ENCODE data around the gene CFAP410. TPM values are rescaled to one million over a fixed set of nuclear protein-coding genes. Genes with fewer than 3 reads are reported as not detected.

CFAP410 gene
- total and polyA plus RNA-seq, 2 of the 13 experiments (the other 11 are each of a cell fraction or from before 2014, with no cell fraction given) = 8.0 to 20.1 TPM

GRCh38 chr21:44338971-44339910, at the start of gene CFAP410 (continued):
- TF ChIP-seq POLR2A (IDR thresholded peaks at IDR 0.05; ENCODE audit: insufficient read depth in 1 of 2, low read depth in 2 of 2, low read length in 2 of 2) (peak in 1 of 2 experiments; percentile 86; a peak in 2 of 4 replicates), KDM2A (CRISPR knock-in tag; IDR thresholded peaks at IDR 0.05; ENCODE audit: borderline replicate concordance, low read depth) (peak; percentile 95), ZNF781 (CRISPR knock-in tag; IDR thresholded peaks at IDR 0.05; ENCODE audit: borderline replicate concordance, not compliant biosample characterization) (no peak), PAWR (CRISPR knock-in tag; IDR thresholded peaks at IDR 0.05; ENCODE audit: borderline replicate concordance) (no peak), ZNF616 (CRISPR knock-in tag; IDR thresholded peaks at IDR 0.05; ENCODE audit: low read depth) (no peak), NR0B2 (CRISPR knock-in tag; IDR thresholded peaks at IDR 0.05) (peak; percentile 54; the same call in 1 of the 2 replicates), MAF1 (CRISPR knock-in tag; IDR thresholded peaks at IDR 0.05; ENCODE audit: borderline replicate concordance) (0 out of 2 replicates have a peak, but pooled peaks have one; percentile 69), ZNF7 (CRISPR knock-in tag; IDR thresholded peaks at IDR 0.05) (no peak), HDAC1 (CRISPR knock-in tag; IDR thresholded peaks at IDR 0.05) (peak; percentile 99), BATF2 (CRISPR knock-in tag; IDR thresholded peaks at IDR 0.05) (no peak), PITX1 (CRISPR knock-in tag; IDR thresholded peaks at IDR 0.05) (no peak), HNRNPK (IDR thresholded peaks at IDR 0.05; ENCODE audit: low read depth, low read length, poor library complexity, severe bottlenecking) (peak; percentile 61), ATF7-NPFF (CRISPR knock-in tag; IDR thresholded peaks at IDR 0.05; ENCODE audit: low read depth) (peak; percentile 81; the same call in 1 of the 2 replicates), EED (CRISPR knock-in tag; IDR thresholded peaks at IDR 0.05) (peak; percentile 70; the same call in 1 of the 2 replicates), ZNF597 (CRISPR knock-in tag; IDR thresholded peaks at IDR 0.05) (no peak), ZNF431 (CRISPR knock-in tag; IDR thresholded peaks at IDR 0.05; ENCODE audit: borderline replicate concordance, low read depth) (peak; percentile 84), RERE (CRISPR knock-in tag; IDR thresholded peaks at IDR 0.05; ENCODE audit: low read depth) (no peak)
